Lung (tissue), 12 donors: Measurements from ENCODE around the gene TFG. TPM values are rescaled to one million over a fixed set of nuclear protein-coding genes. Genes with fewer than 3 reads are reported as not detected.

Source experiments
- ATAC-seq: fragments of 200-7000 bp; cut with Tn5 transposase; one replicate; pipeline ENCODE4 v1.9.1; 2020; ENCODE audit warnings: moderate number of reproducible peaks; ENCODE audit not compliant: insufficient read depth, low FRiP score
- DNase-seq, 3 donors: peaks; one replicate each; pipeline ENCODE4 v3.0.0-alpha.2; 2013 to 2017
- H3K27ac ChIP-seq, 2 donors: one replicate each; pipeline ENCODE4 v1.5.1; 2013; ENCODE audit warnings: mild to moderate bottlenecking in 2 of 2, moderate library complexity in 2 of 2, control low read depth in 1 of 2, inconsistent platforms in 1 of 2, low read depth in 1 of 2, low read length in 1 of 2
- H3K27me3 ChIP-seq, 3 donors: one replicate each; pipeline ENCODE4 v1.5.1; 2013; ENCODE audit warnings: low read length in 2 of 3; ENCODE audit not compliant: control insufficient read depth in 3 of 3, insufficient read depth in 3 of 3
- H3K36me3 ChIP-seq, 4 donors: one replicate each; pipeline ENCODE4 v1.5.1; 2013; ENCODE audit warnings: low read length in 4 of 4, mild to moderate bottlenecking in 1 of 4, moderate library complexity in 1 of 4; ENCODE audit not compliant: control insufficient read depth in 4 of 4, insufficient read depth in 4 of 4
- H3K4me1 ChIP-seq, 5 donors: one replicate each; pipeline ENCODE4 v1.5.1; 2013; ENCODE audit warnings: low read length in 5 of 5, mild to moderate bottlenecking in 2 of 5, moderate library complexity in 1 of 5; ENCODE audit not compliant: control insufficient read depth in 5 of 5, insufficient read depth in 5 of 5
- H3K4me3 ChIP-seq: one replicate; pipeline ENCODE4 v1.5.1; 2013; ENCODE audit warnings: mild to moderate bottlenecking, control low read depth, moderate library complexity
- H3K9ac ChIP-seq, 2 donors: one replicate each; pipeline ENCODE4 v1.5.1; 2013; ENCODE audit warnings: low read length in 2 of 2, control low read depth in 1 of 2; ENCODE audit not compliant: insufficient read depth in 1 of 2
- H3K9me3 ChIP-seq, 4 donors: one replicate each; pipeline ENCODE4 v1.5.1; 2013; ENCODE audit warnings: low read length in 3 of 4, mild to moderate bottlenecking in 1 of 4, moderate library complexity in 1 of 4; ENCODE audit not compliant: control insufficient read depth in 4 of 4, insufficient read depth in 3 of 4
- CTCF ChIP-seq: IDR thresholded peaks from 2 replicates; pipeline ENCODE4 v1.5.1; 2012; ENCODE audit warnings: mild to moderate bottlenecking; ENCODE audit errors: control extremely low read depth, extremely low read depth
- WGBS, 2 donors: extraction: QIAGEN DNeasy Blood & Tissue Kit; methylation state at CpG; one replicate each; pipeline ENCODE4 v1.1.7; 2013; 5-methylcytosine and 5-hydroxymethylcytosine counted together
- polyA plus RNA-seq, 2 donors: library from polyadenylated mRNA; stranded (reverse); fragments of 200-250 nt; gene quantifications; one replicate each; pipeline ENCODE4 v1.2.1, GENCODE V29; 2013
- total RNA-seq, 2 donors: library from RNA; depleted of rRNA in 1 of 2; stranded (reverse); fragments of >200 nt in 1 of 2; gene quantifications; one replicate each; pipeline ENCODE4 v1.2.1, GENCODE V29; 2014 to 2021
- donor health status: control.
- donor health status: control.
- donor health status: Bipolar disorder and iron deficiency.
- donor health status: healthy.
- donor health status: DM: yes; HTN: yes; CAD: no.

The TFG gene
- total and polyA plus RNA-seq, 4 donors: 38.7 to 72.7 (median 65.2) TPM

GRCh38 chr3:100760377-100760776 lies 51.1 kb downstream of the TFG start:
- H3K27me3 ChIP-seq: no peaks in the 10 kb centered on the region
- WGBS, 2 donors: 43 to 74% methylated on average over 4 of the region's 4 CpGs
- ATAC-seq (no peak), DNase-seq (peak in 1 of 3 donors; percentile 42)
- peak overlapping the region; percentile 41 to 54 for H3K9ac ChIP-seq
- peaks cover 0 to 2% (median 0%) of the 10 kb centered on the region in 4 donors for H3K36me3 ChIP-seq
- no peak overlapping the region for H3K27ac ChIP-seq
- TF ChIP-seq CTCF: no peak
- H3K4me3 ChIP-seq: no peak overlapping the region
- H3K9me3 ChIP-seq: no peaks in the 10 kb centered on the region
- peaks cover 0 to 23% (median 7%) of the 10 kb centered on the region in 5 donors for H3K4me1 ChIP-seq

- no peak overlapping the region for H3K27ac ChIP-seq
- H3K4me1 ChIP-seq: peaks cover 0 to 23% (median 7%) of the 10 kb centered on the region in 5 donors
- H3K9ac ChIP-seq: no peak overlapping the region
- no peak for TF ChIP-seq CTCF
- H3K9me3 ChIP-seq: no peaks in the 10 kb centered on the region
- no peak overlapping the region for H3K4me3 ChIP-seq
- DNase-seq (no peak), ATAC-seq (no peak)
- no peaks in the 10 kb centered on the region for H3K27me3 ChIP-seq
- 73 to 82% methylated on average over 1 of the region's 1 CpG for WGBS, 2 donors
- H3K36me3 ChIP-seq: peaks cover 0 to 2% (median 0%) of the 10 kb centered on the region in 4 donors
These were observed 52.1 kb downstream of the TFG start for GRCh38 chr3:100761211-100761942.

- H3K9ac ChIP-seq: no peak overlapping the region
- no peaks in the 10 kb centered on the region for H3K9me3 ChIP-seq
- ATAC-seq (no peak), DNase-seq (no peak)
- peaks cover 0 to 23% (median 7%) of the 10 kb centered on the region in 5 donors for H3K4me1 ChIP-seq
- H3K27me3 ChIP-seq: no peaks in the 10 kb centered on the region
- no peak overlapping the region for H3K4me3 ChIP-seq
- TF ChIP-seq CTCF: no peak
- H3K27ac ChIP-seq: no peak overlapping the region
- peaks cover 0 to 2% (median 0%) of the 10 kb centered on the region in 4 donors for H3K36me3 ChIP-seq
These were observed 52.7 kb downstream of the TFG start for GRCh38 chr3:100761951-100762350.
